OCI-LY7 (cell line): ENCODE measurements around the gene ZBTB20.

Source experiments
- EZH2phosphoT487 ChIP-seq: fragments of 200-600 bp; sonication (generic); IDR thresholded peaks from 2 replicates; pipeline ENCODE4 v1.6.1; 2018; ENCODE audit warnings: low read depth, borderline replicate concordance, mild to moderate bottlenecking, mixed run types, antibody characterized with exemption, low read length, moderate library complexity, mixed read lengths
- TF ChIP-seq, protein P1 (sequence below): fragments of 200-600 bp; sonication (generic); conservative IDR thresholded peaks from 2 replicates; pipeline ENCODE4 v1.5.1; 2014; ENCODE audit warnings: mild to moderate bottlenecking, antibody characterized with exemption, low read length, moderate library complexity, mixed read lengths

DNA sequence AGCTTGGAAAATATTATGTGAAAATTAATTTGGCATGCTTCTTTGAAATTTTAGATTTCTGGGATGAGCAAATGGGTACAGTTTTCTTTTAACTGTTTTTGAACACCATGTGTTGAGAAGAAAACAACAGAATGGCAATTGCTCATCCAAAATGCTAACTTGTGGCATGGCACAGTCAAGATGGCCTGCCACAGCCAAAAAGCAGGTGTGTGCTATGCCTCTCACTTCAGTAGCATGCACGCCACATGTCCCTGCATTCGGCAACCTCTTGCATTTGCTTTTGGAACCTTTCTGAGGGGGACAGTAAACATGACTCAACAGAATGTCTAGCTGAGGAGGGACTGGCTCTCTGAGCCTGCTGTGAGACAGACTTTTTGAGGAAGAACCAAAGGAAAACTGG is 714.8 kb downstream of the ZBTB20 start:
- TF ChIP-seq, protein P1, sequence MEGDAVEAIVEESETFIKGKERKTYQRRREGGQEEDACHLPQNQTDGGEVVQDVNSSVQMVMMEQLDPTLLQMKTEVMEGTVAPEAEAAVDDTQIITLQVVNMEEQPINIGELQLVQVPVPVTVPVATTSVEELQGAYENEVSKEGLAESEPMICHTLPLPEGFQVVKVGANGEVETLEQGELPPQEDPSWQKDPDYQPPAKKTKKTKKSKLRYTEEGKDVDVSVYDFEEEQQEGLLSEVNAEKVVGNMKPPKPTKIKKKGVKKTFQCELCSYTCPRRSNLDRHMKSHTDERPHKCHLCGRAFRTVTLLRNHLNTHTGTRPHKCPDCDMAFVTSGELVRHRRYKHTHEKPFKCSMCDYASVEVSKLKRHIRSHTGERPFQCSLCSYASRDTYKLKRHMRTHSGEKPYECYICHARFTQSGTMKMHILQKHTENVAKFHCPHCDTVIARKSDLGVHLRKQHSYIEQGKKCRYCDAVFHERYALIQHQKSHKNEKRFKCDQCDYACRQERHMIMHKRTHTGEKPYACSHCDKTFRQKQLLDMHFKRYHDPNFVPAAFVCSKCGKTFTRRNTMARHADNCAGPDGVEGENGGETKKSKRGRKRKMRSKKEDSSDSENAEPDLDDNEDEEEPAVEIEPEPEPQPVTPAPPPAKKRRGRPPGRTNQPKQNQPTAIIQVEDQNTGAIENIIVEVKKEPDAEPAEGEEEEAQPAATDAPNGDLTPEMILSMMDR, result no peak
- TF ChIP-seq EZH2phosphoT487, result no peak
